Measurements from ENCODE around the gene SUDS3. TPM values are rescaled to one million over a fixed set of nuclear protein-coding genes. Genes with fewer than 3 reads are reported as not detected.

The SUDS3 gene
- total RNA-seq, 1 experiment from 2014 or later = 62.8 TPM

DNA sequence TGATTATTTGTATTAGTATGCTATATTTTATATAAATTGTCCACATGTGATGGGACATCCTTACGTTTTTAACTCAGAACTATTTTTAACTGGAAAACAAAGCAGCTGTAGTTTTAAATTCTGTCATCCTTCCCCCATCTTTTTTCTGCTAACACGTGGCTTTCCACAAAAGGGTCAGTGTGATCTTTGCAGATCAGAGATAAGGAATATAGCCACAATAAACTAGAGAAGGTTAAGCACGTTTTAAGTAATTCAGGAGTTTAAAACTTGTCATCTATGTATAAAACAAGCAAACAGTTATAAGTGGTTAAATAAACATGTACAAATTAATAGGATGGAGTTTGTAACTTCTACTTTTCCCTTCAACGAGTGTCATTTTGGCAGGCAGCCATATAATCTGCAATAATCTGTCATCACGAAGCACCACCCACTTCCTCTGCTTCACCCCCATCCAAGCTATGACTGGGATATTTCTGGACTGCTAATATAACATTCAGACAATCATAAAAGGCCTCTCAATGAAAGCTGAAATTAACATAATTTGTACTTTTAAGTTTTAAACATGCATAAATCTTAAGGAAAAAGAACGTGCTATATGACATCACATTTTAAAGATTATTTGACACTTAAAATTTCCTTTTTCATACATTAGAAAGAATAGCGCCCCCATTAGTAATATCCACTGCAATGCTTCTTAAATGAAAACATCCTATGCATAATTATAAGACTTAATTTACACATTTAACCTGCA is 18.9 kb upstream of the SUDS3 start:
- Histone ChIP-seq H3K9me3 (ENCODE audit: low read length) (no peaks in the 10 kb centered on the region), H3K4me1 (ENCODE audit: insufficient read depth, low read length) (peaks cover 43% of the 10 kb centered on the region), H3K27ac (ENCODE audit: low read length) (peak overlapping the region; percentile 31), H3K79me2 (ENCODE audit: low read length) (peaks cover 26% of the 10 kb centered on the region), H4K20me1 (ENCODE audit: low read length) (no peaks in the 10 kb centered on the region), H2AFZ (ENCODE audit: low read length) (peak overlapping the region; percentile 11; the same call in 1 of the 2 replicates), H3K4me3 (ENCODE audit: low read length) (no peak overlapping the region), H3K27me3 (ENCODE audit: low read length) (no peaks in the 10 kb centered on the region), H3F3A (ENCODE audit: low read length, unreplicated experiment) (no peaks in the 10 kb centered on the region), H3K4me2 (ENCODE audit: low read length) (0 out of 2 replicates have a peak overlapping the region, but pooled peaks have one; percentile 1), H3K9ac (ENCODE audit: low read length) (no peak overlapping the region), H3K36me3 (ENCODE audit: low read depth, low read length) (no peaks in the 10 kb centered on the region), H3K9me2 (replicated peaks; ENCODE audit: low read length) (no peaks in the 10 kb centered on the region)
- BruUV-seq (replicated peaks) = no TSS peak
- intact Hi-C loops (cut with micrococcal nuclease) = no loop called here
- ATAC-seq (no peak), DNase-seq (peak; percentile 74)
- ChIA-PET CTCF (no interaction called here), POLR2A (ENCODE audit: unreplicated experiment) (no interaction called here)
- no peak for TF ChIP-seq EZH2phosphoT487 (IDR thresholded peaks at IDR 0.05; ENCODE audit: borderline replicate concordance, low read length)
- TF ChIP-seq, protein P1, sequence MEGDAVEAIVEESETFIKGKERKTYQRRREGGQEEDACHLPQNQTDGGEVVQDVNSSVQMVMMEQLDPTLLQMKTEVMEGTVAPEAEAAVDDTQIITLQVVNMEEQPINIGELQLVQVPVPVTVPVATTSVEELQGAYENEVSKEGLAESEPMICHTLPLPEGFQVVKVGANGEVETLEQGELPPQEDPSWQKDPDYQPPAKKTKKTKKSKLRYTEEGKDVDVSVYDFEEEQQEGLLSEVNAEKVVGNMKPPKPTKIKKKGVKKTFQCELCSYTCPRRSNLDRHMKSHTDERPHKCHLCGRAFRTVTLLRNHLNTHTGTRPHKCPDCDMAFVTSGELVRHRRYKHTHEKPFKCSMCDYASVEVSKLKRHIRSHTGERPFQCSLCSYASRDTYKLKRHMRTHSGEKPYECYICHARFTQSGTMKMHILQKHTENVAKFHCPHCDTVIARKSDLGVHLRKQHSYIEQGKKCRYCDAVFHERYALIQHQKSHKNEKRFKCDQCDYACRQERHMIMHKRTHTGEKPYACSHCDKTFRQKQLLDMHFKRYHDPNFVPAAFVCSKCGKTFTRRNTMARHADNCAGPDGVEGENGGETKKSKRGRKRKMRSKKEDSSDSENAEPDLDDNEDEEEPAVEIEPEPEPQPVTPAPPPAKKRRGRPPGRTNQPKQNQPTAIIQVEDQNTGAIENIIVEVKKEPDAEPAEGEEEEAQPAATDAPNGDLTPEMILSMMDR (conservative IDR thresholded peaks at IDR 0.05; ENCODE audit: low read depth, low read length) = peak; percentile 55
- TF ChIP-seq EZH2 (IDR thresholded peaks at IDR 0.05; ENCODE audit: low read length, unreplicated experiment) = no peak

DNA sequence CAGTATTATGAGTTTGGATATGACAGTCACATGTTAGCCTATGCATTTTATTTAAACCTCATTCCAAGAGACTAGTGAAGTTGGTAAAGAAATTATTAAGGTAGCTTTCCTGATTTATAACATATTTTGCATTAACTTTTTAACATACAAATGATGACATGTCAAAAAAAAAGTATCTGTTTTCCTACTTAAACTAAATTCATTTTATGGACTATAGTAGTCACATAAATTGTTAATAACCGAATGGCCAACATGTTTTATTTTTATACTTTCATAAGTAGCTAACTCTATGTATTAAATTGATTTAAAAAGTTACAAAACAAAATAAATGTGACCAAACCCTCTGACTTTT is 18.4 kb upstream of the SUDS3 start:
- Histone ChIP-seq H3K36me3 (ENCODE audit: low read depth, low read length) (no peaks in the 10 kb centered on the region), H4K20me1 (ENCODE audit: low read length) (no peaks in the 10 kb centered on the region), H2AFZ (ENCODE audit: low read length) (no peak overlapping the region), H3F3A (ENCODE audit: low read length, unreplicated experiment) (no peaks in the 10 kb centered on the region), H3K4me3 (ENCODE audit: low read length) (no peak overlapping the region), H3K4me2 (ENCODE audit: low read length) (no peak overlapping the region), H3K27ac (ENCODE audit: low read length) (no peak overlapping the region), H3K27me3 (ENCODE audit: low read length) (no peaks in the 10 kb centered on the region), H3K79me2 (ENCODE audit: low read length) (peaks cover 28% of the 10 kb centered on the region), H3K4me1 (ENCODE audit: insufficient read depth, low read length) (peaks cover 43% of the 10 kb centered on the region), H3K9ac (ENCODE audit: low read length) (no peak overlapping the region), H3K9me3 (ENCODE audit: low read length) (no peaks in the 10 kb centered on the region), H3K9me2 (replicated peaks; ENCODE audit: low read length) (no peaks in the 10 kb centered on the region)
- ChIA-PET POLR2A (ENCODE audit: unreplicated experiment) (no interaction called here), CTCF (no interaction called here)
- TF ChIP-seq, protein P1 (conservative IDR thresholded peaks at IDR 0.05; ENCODE audit: low read depth, low read length) = no peak
- TF ChIP-seq EZH2phosphoT487 (IDR thresholded peaks at IDR 0.05; ENCODE audit: borderline replicate concordance, low read length) = no peak
- TF ChIP-seq EZH2 (IDR thresholded peaks at IDR 0.05; ENCODE audit: low read length, unreplicated experiment) = no peak
- DNase-seq (no peak), ATAC-seq (no peak)
- intact Hi-C loops (cut with micrococcal nuclease) = no loop called here
- no TSS peak for BruUV-seq (replicated peaks)
